Measurements from ENCODE around the gene HIRA. TPM values are rescaled to one million over a fixed set of nuclear protein-coding genes. Genes with fewer than 3 reads are reported as not detected.

Gene HIRA
- total and polyA plus RNA-seq, 2 of the 8 experiments (the other 6 are each of a cell fraction or from before 2014, with no cell fraction given), result 34.9 to 67.2 TPM

- peak overlapping the region; percentile 41 for H4K5ac ChIP-seq (ENCODE audit: insufficient read length, low read depth, low read length)
- peak overlapping the region; percentile 98 for H4K8ac ChIP-seq (ENCODE audit: extremely low read depth, insufficient read depth, low read length)
- no peaks in the 10 kb centered on the region for H3K27me3 ChIP-seq (replicated peaks in 1 of 4; ENCODE audit: control insufficient read depth in 3 of 4, extremely low read depth in 1 of 4, insufficient read depth in 3 of 4, low read length in 3 of 4)
- H3K56ac ChIP-seq (replicated peaks; ENCODE audit: insufficient read length, low read depth, low read length), result peak overlapping the region; percentile 56
- DNase-seq (ENCODE audit: low read depth in 1 of 2, low spot score in 2 of 2) (peak in 1 of 2 experiments; percentile 67), FAIRE-seq (no peak)
- no peak overlapping the region for H3K18ac ChIP-seq (ENCODE audit: extremely low read depth, low read length)
- no peak overlapping the region for H3K14ac ChIP-seq (ENCODE audit: insufficient read length)
- H2AK5ac ChIP-seq (ENCODE audit: low read depth, low read length), result no peak overlapping the region; the same call in 1 of the 2 replicates
- no peak overlapping the region for H2BK5ac ChIP-seq (ENCODE audit: low read depth, low read length)
- H3K23me2 ChIP-seq (ENCODE audit: low read depth, low read length), result peaks cover 11% of the 10 kb centered on the region
- peak overlapping the region; percentile 54 for H3K27ac ChIP-seq (ENCODE audit: low read depth, low read length)
- H3K4ac ChIP-seq (replicated peaks; ENCODE audit: insufficient read length, low read depth, low read length), result peak overlapping the region; percentile 47
- peaks cover 15 to 24% of the 10 kb centered on the region in 2 experiments for H4K20me1 ChIP-seq (replicated peaks in 1 of 2; ENCODE audit: control insufficient read depth in 1 of 2, insufficient read depth in 2 of 2, low read length in 2 of 2)
- peak overlapping the region; percentile 58 to 85 for H3K4me2 ChIP-seq (ENCODE audit: insufficient read depth in 1 of 2, low read depth in 2 of 2, low read length in 2 of 2)
- no peak overlapping the region for H2BK15ac ChIP-seq (ENCODE audit: low read length)
- no peaks in the 10 kb centered on the region for H3K9me3 ChIP-seq (ENCODE audit: insufficient read depth in 2 of 2, low read depth in 1 of 2, low read length in 1 of 2)
- H2BK20ac ChIP-seq (ENCODE audit: low read length), result no peak overlapping the region
- peaks cover 3 to 11% (median 9%) of the 10 kb centered on the region in 4 experiments; a peak in 5 of 8 replicates for H3K36me3 ChIP-seq (ENCODE audit: control insufficient read depth in 2 of 4, insufficient read depth in 4 of 4, low read length in 3 of 4)
- no peak overlapping the region for H2BK120ac ChIP-seq (replicated peaks; ENCODE audit: low read depth, low read length)
- H4K91ac ChIP-seq (replicated peaks; ENCODE audit: insufficient read length, low read length), result peak overlapping the region; percentile 40
- H3K79me1 ChIP-seq (ENCODE audit: low read depth, low read length), result peaks cover 12% of the 10 kb centered on the region
- ChIA-PET POLR2A (ENCODE audit: partially characterized antibody) (interaction anchor here (0.9 to 7.9 kb wide), 13 partner anchors 9 to 253 kb away, joined by 3 to 127 read pairs (median 3); partner anchors contain the start of genes C22orf39, CDC45, CLTCL1 and SLC25A1), CTCF (ENCODE audit: partially characterized antibody) (interaction anchor here (0.5 to 1.0 kb wide), 3 partner anchors 22 to 871 kb away, joined by 3 read pairs; no protein-coding TSS in a partner anchor)
- peak overlapping the region; percentile 74 to 98 (median 90) for H3K9ac ChIP-seq (replicated peaks in 1 of 4; ENCODE audit: extremely low read depth in 1 of 4, low read depth in 3 of 4, low read length in 3 of 4)
- peak overlapping the region; percentile 73 to 86 (median 81) for H3K4me3 ChIP-seq (ENCODE audit: extremely low read depth in 1 of 4, insufficient read depth in 2 of 4, low read depth in 3 of 4, low read length in 4 of 4)
- H3K4me1 ChIP-seq (replicated peaks in 1 of 4; ENCODE audit: control insufficient read depth in 3 of 4, insufficient read depth in 4 of 4, low read length in 3 of 4), result peaks cover 0 to 9% (median 4%) of the 10 kb centered on the region in 4 experiments; a peak in 5 of 7 replicates
- WGBS, 2 experiments (ENCODE audit: extremely low coverage in 1 of 2, insufficient coverage in 1 of 2, insufficient read length in 1 of 2, insufficient replicate concordance in 2 of 2, low coverage in 1 of 2, low lambda C conversion rate in 2 of 2, missing lambda C conversion rate in 1 of 2), result 2% methylated on average over 38 of the region's 53 CpGs; no CpG with 5 or more reads in 1 of the 2 experiments
- H3K23ac ChIP-seq (ENCODE audit: insufficient read length), result no peak overlapping the region
- H2BK12ac ChIP-seq (ENCODE audit: low read depth, low read length), result no peak overlapping the region
- no peak overlapping the region for H2AFZ ChIP-seq (ENCODE audit: low read length)
- H3K79me2 ChIP-seq (ENCODE audit: control insufficient read depth in 1 of 2, insufficient read depth in 2 of 2, low read length in 2 of 2), result peaks cover 34 to 50% of the 10 kb centered on the region in 2 experiments
- no peak for TF ChIP-seq JUN (IDR thresholded peaks at IDR 0.05; ENCODE audit: low read depth, low read length)
- no peak for TF ChIP-seq SAP30 (IDR thresholded peaks at IDR 0.05; ENCODE audit: insufficient read depth, insufficient replicate concordance, low read length)
- peak; percentile 93 for TF ChIP-seq MAX (IDR thresholded peaks at IDR 0.05)
- peak in 1 of 2 experiments; percentile 19; a peak in 2 of 3 replicates for TF ChIP-seq POLR2A (IDR thresholded peaks at IDR 0.05; ENCODE audit: control extremely low read depth in 1 of 2, low read depth in 2 of 2, low read length in 2 of 2)
- peak; percentile 24 for TF ChIP-seq ASH2L (IDR thresholded peaks at IDR 0.05; ENCODE audit: low read length)
- no peak for TF ChIP-seq SIN3A (conservative IDR thresholded peaks at IDR 0.05 in 1 of 2, IDR thresholded peaks at IDR 0.05 in 1 of 2; ENCODE audit: low read depth in 1 of 2, low read length in 2 of 2)
- TF ChIP-seq, protein P1, sequence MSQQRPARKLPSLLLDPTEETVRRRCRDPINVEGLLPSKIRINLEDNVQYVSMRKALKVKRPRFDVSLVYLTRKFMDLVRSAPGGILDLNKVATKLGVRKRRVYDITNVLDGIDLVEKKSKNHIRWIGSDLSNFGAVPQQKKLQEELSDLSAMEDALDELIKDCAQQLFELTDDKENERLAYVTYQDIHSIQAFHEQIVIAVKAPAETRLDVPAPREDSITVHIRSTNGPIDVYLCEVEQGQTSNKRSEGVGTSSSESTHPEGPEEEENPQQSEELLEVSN (IDR thresholded peaks at IDR 0.05), result peak; percentile 63; the same call in 1 of the 2 replicates
- 0 out of 2 replicates have a peak, but pooled peaks have one; percentile 2 for TF ChIP-seq POLR2AphosphoS5 (IDR thresholded peaks at IDR 0.05; ENCODE audit: low read depth, low read length)
- TF ChIP-seq TBP (IDR thresholded peaks at IDR 0.05; ENCODE audit: low read depth, low read length), result peak; percentile 47
- TF ChIP-seq PHF8 (conservative IDR thresholded peaks at IDR 0.05; ENCODE audit: low read depth, low read length), result peak; percentile 31; the same call in 1 of the 2 replicates
Measured at GRCh38 chr22:19430890-19431541, 517 bp downstream of the HIRA start.
